Tibial artery (tissue), 4 donors: Measurements from ENCODE around the gene ATP11A.

Experiments used
- DNase-seq, 2 donors: peaks; one replicate each; pipeline ENCODE4 v3.0.0-alpha.2; 2019
- H3K27ac ChIP-seq, 2 donors: fragments of 200-600 bp; sonication (generic) in 1 of 2; 1 replicate in 1 of 2; 2 replicates in 1 of 2; pipeline ENCODE4 v1.5.1; 2018 to 2019; ENCODE audit warnings: mild to moderate bottlenecking in 1 of 2
- H3K27me3 ChIP-seq, 2 donors: fragments of 200-600 bp; sonication (generic) in 1 of 2; one replicate each; pipeline versions ENCODE4 v1.5.1 to v1.6.0; 2016 to 2019
- H3K36me3 ChIP-seq, 3 donors: fragments of 200-600 bp; sonication (generic) in 2 of 3; one replicate each; pipeline ENCODE4 v1.5.1; 2016 to 2019; ENCODE audit warnings: mild to moderate bottlenecking in 2 of 3
- H3K4me1 ChIP-seq, 4 donors: fragments of 200-600 bp; sonication (generic) in 2 of 4; 1 replicate in 3 of 4; 2 replicates in 1 of 4; pipeline ENCODE4 v1.5.1; 2016 to 2019
- H3K4me3 ChIP-seq, 2 donors: fragments of 200-600 bp; sonication (generic) in 1 of 2; 1 replicate in 1 of 2; 2 replicates in 1 of 2; pipeline ENCODE4 v1.5.1; 2018 to 2019; ENCODE audit warnings: mild to moderate bottlenecking in 2 of 2
- H3K9me3 ChIP-seq, 3 donors: fragments of 200-600 bp; sonication (generic) in 1 of 3; one replicate each; pipeline ENCODE4 v1.5.1; 2016 to 2019
- CTCF ChIP-seq, 2 experiments: fragments of 200-600 bp in 1 of 2; fragments of 450-650 bp in 1 of 2; IDR thresholded peaks; one replicate each; pipeline ENCODE4 v1.5.1; 2017 to 2019; ENCODE audit warnings: antibody characterized with exemption in 2 of 2, mild to moderate bottlenecking in 1 of 2, moderate library complexity in 1 of 2
- intact Hi-C: fragments of 100-400 bp; cut with DNase I; formaldehyde crosslinking; loops from one replicate; pipeline ENCODE4 v1.15.0; 2023; ENCODE audit warnings: low total_unique reads

ATP11A gene

DNA sequence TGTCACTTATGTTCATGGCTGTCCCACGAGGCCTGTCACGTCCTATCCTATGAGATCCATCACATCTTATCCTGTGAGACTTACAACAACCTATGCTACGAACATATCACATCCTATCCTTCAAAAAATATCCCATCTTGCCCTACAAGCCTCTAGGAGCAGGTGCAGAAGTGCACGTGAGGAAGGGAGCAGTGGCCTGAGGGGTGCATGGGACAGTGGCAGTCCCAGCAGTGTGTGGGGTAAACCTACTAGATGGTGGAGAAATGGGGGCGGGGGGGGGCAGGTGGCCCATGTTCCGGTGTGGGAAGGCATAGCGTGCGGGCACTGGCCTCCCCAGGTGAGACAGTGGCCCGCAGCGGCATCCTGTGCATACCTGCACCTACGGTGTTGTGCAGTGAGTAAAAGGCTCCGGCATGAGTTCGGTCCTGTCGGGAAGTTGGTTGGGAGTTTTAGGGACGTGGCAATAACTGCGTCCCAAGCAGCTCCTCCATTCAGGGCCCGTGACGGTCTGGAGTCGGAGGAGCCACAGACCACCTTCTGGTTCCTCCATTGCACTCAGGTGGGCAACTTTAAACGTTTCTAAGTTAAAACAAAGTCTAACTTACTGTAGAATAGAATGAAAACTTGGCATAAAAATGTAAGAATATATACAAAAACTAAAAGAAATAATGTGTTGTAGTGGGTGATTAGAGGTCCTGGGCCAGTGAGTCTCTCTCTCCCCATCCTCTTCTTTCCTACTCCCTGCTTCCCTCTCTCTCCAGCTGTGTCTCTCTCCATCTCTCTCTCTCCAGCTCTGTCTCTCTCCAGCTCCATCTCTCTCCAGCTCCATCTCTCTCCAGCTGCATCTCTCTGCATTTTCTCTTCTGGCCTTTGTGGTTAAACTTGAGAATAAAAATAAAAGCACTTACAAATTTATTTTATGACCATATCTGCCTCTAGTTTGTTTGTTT is 42.1 kb downstream of the ATP11A start:
- no peaks in the 10 kb centered on the region for H3K9me3 ChIP-seq
- H3K27me3 ChIP-seq = no peaks in the 10 kb centered on the region
- no peaks in the 10 kb centered on the region for H3K4me1 ChIP-seq
- intact Hi-C loops = no loop called here
- no peak for DNase-seq
- no peak for TF ChIP-seq CTCF (IDR thresholded peaks at IDR 0.05)
- no peak overlapping the region for H3K27ac ChIP-seq
- H3K36me3 ChIP-seq = no peaks in the 10 kb centered on the region
- no peak overlapping the region for H3K4me3 ChIP-seq

DNA sequence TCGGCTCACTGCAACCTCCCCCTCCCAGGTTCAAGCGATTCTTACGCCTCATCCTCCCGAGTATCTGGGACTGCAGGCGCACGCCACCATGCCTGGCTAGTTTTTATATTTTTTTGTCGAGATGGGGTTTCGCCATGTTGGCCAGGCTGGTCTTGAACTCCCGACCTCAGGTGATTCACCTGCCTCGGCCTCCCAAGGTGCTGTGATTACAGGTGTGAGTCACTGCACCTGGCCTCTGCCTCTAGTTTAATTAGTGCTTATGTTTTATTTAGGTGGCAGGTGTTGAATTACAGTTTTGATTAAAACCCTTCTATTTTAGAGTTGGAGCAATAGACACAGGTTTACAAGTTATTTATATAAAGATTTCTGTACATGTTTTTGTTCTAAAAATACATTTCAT is 42.8 kb downstream of the ATP11A start:
- intact Hi-C loops = no loop called here
- Histone ChIP-seq H3K4me1 (no peaks in the 10 kb centered on the region), H3K9me3 (no peaks in the 10 kb centered on the region), H3K4me3 (no peak overlapping the region), H3K27ac (no peak overlapping the region), H3K27me3 (no peaks in the 10 kb centered on the region), H3K36me3 (no peaks in the 10 kb centered on the region)
- TF ChIP-seq CTCF (IDR thresholded peaks at IDR 0.05) = no peak
- DNase-seq = no peak

GRCh38 chr13:112733112-112733511 is 43.3 kb downstream of the ATP11A start:
- Histone ChIP-seq H3K36me3 (no peaks in the 10 kb centered on the region), H3K4me1 (no peaks in the 10 kb centered on the region), H3K9me3 (no peaks in the 10 kb centered on the region), H3K27ac (no peak overlapping the region), H3K4me3 (no peak overlapping the region), H3K27me3 (no peaks in the 10 kb centered on the region)
- intact Hi-C loops = no loop called here
- TF ChIP-seq CTCF (IDR thresholded peaks at IDR 0.05) = no peak
- DNase-seq = no peak

DNA sequence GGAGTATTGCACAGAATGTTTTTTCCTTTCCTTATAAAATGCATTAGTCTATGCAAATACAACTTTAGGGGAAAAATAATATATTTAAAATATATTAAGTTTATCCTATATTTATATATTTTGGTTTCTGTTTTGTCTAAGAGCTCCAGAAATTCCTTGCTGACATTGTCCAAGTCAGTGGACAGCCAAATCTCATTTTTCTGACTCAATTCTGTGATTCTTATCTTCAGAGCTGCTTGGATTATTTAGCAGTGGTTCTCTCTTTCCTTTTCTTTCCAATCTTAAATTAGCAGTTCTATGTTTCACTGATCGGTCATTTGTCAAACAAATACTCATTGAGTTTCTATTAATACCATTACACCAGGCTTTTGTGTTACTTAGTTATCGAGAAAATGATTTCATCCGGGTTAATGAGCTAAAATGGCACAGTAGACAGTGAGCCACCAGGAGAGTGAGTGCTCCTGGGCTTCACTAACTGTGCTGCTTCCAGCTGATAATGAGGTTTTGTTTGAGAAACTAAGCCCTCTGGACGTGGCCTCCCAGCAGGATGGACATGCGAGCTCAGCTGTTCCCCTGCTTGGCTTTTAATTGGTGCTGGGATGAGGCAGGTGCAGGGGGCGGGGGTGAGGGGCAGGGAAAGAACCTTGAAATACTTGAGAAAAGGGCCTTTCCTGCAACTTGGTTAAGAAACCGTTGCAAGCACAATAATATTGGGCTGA is 44.0 kb downstream of the ATP11A start:
- no peaks in the 10 kb centered on the region for H3K4me1 ChIP-seq
- TF ChIP-seq CTCF (IDR thresholded peaks at IDR 0.05) = no peak
- H3K4me3 ChIP-seq = no peak overlapping the region
- intact Hi-C loops = no loop called here
- no peak for DNase-seq
- H3K9me3 ChIP-seq = no peaks in the 10 kb centered on the region
- H3K36me3 ChIP-seq = no peaks in the 10 kb centered on the region
- no peaks in the 10 kb centered on the region for H3K27me3 ChIP-seq
- no peak overlapping the region for H3K27ac ChIP-seq

- Histone ChIP-seq H3K27me3 (no peaks in the 10 kb centered on the region), H3K27ac (no peak overlapping the region), H3K36me3 (no peaks in the 10 kb centered on the region), H3K4me1 (no peaks in the 10 kb centered on the region), H3K4me3 (no peak overlapping the region), H3K9me3 (no peaks in the 10 kb centered on the region)
- DNase-seq = no peak
- TF ChIP-seq CTCF (IDR thresholded peaks at IDR 0.05) = no peak
- intact Hi-C loops = no loop called here
These were observed 45.1 kb downstream of the ATP11A start for GRCh38 chr13:112734696-112735547.
